Thyroid gland (tissue), 4 donors: Measurements from ENCODE around the gene IRF5. TPM values are rescaled to one million over a fixed set of nuclear protein-coding genes. Genes with fewer than 3 reads are reported as not detected.

ENCODE experiments used
- DNase-seq, 2 donors: peaks; one replicate each; pipeline ENCODE4 v3.0.0-alpha.2; 2019
- H3K27ac ChIP-seq, 3 donors: fragments of 200-600 bp; sonication (generic); 1 replicate in 2 of 3; 2 replicates in 1 of 3; pipeline ENCODE4 v1.5.1; 2016 to 2019; ENCODE audit warnings: mild to moderate bottlenecking in 1 of 3, moderate library complexity in 1 of 3
- H3K27me3 ChIP-seq: fragments of 200-600 bp; sonication (generic); one replicate; pipeline ENCODE4 v1.5.1; 2019
- H3K36me3 ChIP-seq, 2 donors: fragments of 200-600 bp; sonication (generic); one replicate each; pipeline ENCODE4 v1.5.1; 2016 to 2019
- H3K4me1 ChIP-seq, 2 donors: fragments of 200-600 bp; sonication (generic); one replicate each; pipeline ENCODE4 v1.5.1; 2017 to 2019
- H3K4me3 ChIP-seq, 3 donors: fragments of 200-600 bp; sonication (generic); replicated peaks in 1 of 3; 1 replicate in 2 of 3; 2 replicates in 1 of 3; pipeline ENCODE4 v1.5.1; 2016; ENCODE audit warnings: mild to moderate bottlenecking in 1 of 3
- H3K9me3 ChIP-seq: fragments of 200-600 bp; sonication (generic); one replicate; pipeline ENCODE4 v1.5.1; 2017
- CTCF ChIP-seq, 6 experiments: fragments of 200-600 bp in 3 of 6; fragments of 450-650 bp in 3 of 6; sonication (generic) in 3 of 6; IDR thresholded peaks; one replicate each; pipeline ENCODE4 v1.5.1; 2016 to 2019; ENCODE audit warnings: antibody characterized with exemption in 6 of 6, mild to moderate bottlenecking in 2 of 6, inconsistent platforms in 1 of 6, moderate library complexity in 1 of 6
- POLR2A ChIP-seq, 2 donors: fragments of 450-650 bp; IDR thresholded peaks; one replicate each; pipeline ENCODE4 v1.6.1; 2017; ENCODE audit warnings: antibody characterized with exemption in 2 of 2, mild to moderate bottlenecking in 2 of 2, moderate library complexity in 1 of 2
- WGBS, 2 donors: methylation state at CpG; one replicate each; pipeline ENCODE4 v1.1.5; 2017; 5-methylcytosine and 5-hydroxymethylcytosine counted together
- intact Hi-C: fragments of 100-400 bp; cut with DNase I; formaldehyde crosslinking; loops from one replicate; pipeline ENCODE4 v1.15.1; 2023
- total RNA-seq, 4 donors: library from RNA; depleted of rRNA; stranded (reverse); fragments of >200 nt; gene quantifications; one replicate each; pipeline ENCODE4 v1.2.3, GENCODE V29; 2016

The IRF5 gene
- total RNA-seq, 4 donors from 2014 or later = 3.7 to 6.0 (median 4.9) TPM

- 94% methylated on average over 10 to 14 of the region's 16 CpGs for WGBS, 2 donors
- Histone ChIP-seq H3K9me3 (no peaks in the 10 kb centered on the region), H3K36me3 (no peaks in the 10 kb centered on the region), H3K27ac (no peak overlapping the region), H3K4me1 (no peaks in the 10 kb centered on the region), H3K27me3 (no peaks in the 10 kb centered on the region), H3K4me3 (no peak overlapping the region)
- intact Hi-C loops = no loop called here
- TF ChIP-seq CTCF (IDR thresholded peaks at IDR 0.05) = no peak
- TF ChIP-seq POLR2A (IDR thresholded peaks at IDR 0.05) = no peak
- no peak for DNase-seq
These were observed 15.0 kb upstream of the IRF5 start for GRCh38 chr7:128922496-128923410.

GRCh38 chr7:128923411-128923800 lies 14.3 kb upstream of the IRF5 start:
- no peak for DNase-seq
- H3K36me3 ChIP-seq = no peaks in the 10 kb centered on the region
- H3K4me1 ChIP-seq = no peaks in the 10 kb centered on the region
- no peak overlapping the region for H3K27ac ChIP-seq
- H3K9me3 ChIP-seq = no peaks in the 10 kb centered on the region
- H3K27me3 ChIP-seq = no peaks in the 10 kb centered on the region
- intact Hi-C loops = no loop called here
- TF ChIP-seq POLR2A (IDR thresholded peaks at IDR 0.05) (no peak), CTCF (IDR thresholded peaks at IDR 0.05) (no peak)
- 85 to 98% methylated on average over 4 to 5 of the region's 5 CpGs for WGBS, 2 donors
- H3K4me3 ChIP-seq = no peak overlapping the region

GRCh38 chr7:128924707-128925588 lies 12.8 kb upstream of the IRF5 start:
- WGBS, 2 donors = 85 to 92% methylated on average over 8 of the region's 8 CpGs
- intact Hi-C loops = no loop called here
- no peaks in the 10 kb centered on the region for H3K27me3 ChIP-seq

GRCh38 chr7:128928159-128928813 lies 9.4 kb upstream of the IRF5 start:
- H3K4me3 ChIP-seq = no peak overlapping the region
- no peaks in the 10 kb centered on the region for H3K9me3 ChIP-seq
- no peak for DNase-seq
- TF ChIP-seq POLR2A (IDR thresholded peaks at IDR 0.05) (no peak), CTCF (IDR thresholded peaks at IDR 0.05) (no peak)
- intact Hi-C loops = no loop called here
- no peaks in the 10 kb centered on the region for H3K27me3 ChIP-seq
- no peak overlapping the region for H3K27ac ChIP-seq
- no peaks in the 10 kb centered on the region for H3K4me1 ChIP-seq
- 89 to 95% methylated on average over 7 to 8 of the region's 8 CpGs for WGBS, 2 donors
- H3K36me3 ChIP-seq = no peaks in the 10 kb centered on the region

More at GRCh38 chr7:128924707-128925588, 12.8 kb upstream of the IRF5 start:
- Histone ChIP-seq H3K27ac (no peak overlapping the region), H3K9me3 (no peaks in the 10 kb centered on the region), H3K4me3 (no peak overlapping the region), H3K4me1 (no peaks in the 10 kb centered on the region), H3K36me3 (no peaks in the 10 kb centered on the region)
- no peak for TF ChIP-seq CTCF (IDR thresholded peaks at IDR 0.05)
- TF ChIP-seq POLR2A (IDR thresholded peaks at IDR 0.05) = no peak
- DNase-seq = no peak
